K562 (cell line): ENCODE measurements around the gene RFNG. TPM values are rescaled to one million over a fixed set of nuclear protein-coding genes. Genes with fewer than 3 reads are reported as not detected.

Experiments
- BMI1 ChIP-seq: fragments of 150-350 bp; IDR thresholded peaks from 2 replicates; pipeline ENCODE4 v1.6.1; 2014; ENCODE audit warnings: low read length
- ETV5 ChIP-seq: sonication (generic); formaldehyde crosslinking; IDR thresholded peaks from 2 replicates; pipeline ENCODE4 v1.4.0; 2020; ENCODE audit warnings: low read depth, mild to moderate bottlenecking, missing genetic modification reagents
- FOS ChIP-seq: IDR thresholded peaks from 3 replicates; pipeline ENCODE4 v1.6.1; 2011; ENCODE audit not compliant: insufficient read length; ENCODE audit errors: extremely low read depth
- FOSL1 ChIP-seq: fragments of 200-800 bp; sonication (Bioruptor generic); conservative IDR thresholded peaks from 2 replicates; pipeline ENCODE4 v1.6.1; 2016; ENCODE audit warnings: missing genetic modification characterization, missing compliant biosample characterization
- FOXJ3 ChIP-seq: sonication (generic); formaldehyde crosslinking; IDR thresholded peaks from 2 replicates; pipeline ENCODE4 v1.4.0; 2020; ENCODE audit warnings: mild to moderate bottlenecking, missing genetic modification reagents
- HEY1 ChIP-seq: fragments of 250-450 bp; sonication (Bioruptor Pico); IDR thresholded peaks from 2 replicates; pipeline ENCODE4 v1.5.0; 2020; ENCODE audit warnings: mild to moderate bottlenecking, moderate library complexity, borderline replicate concordance
- HNRNPK ChIP-seq: fragments of 200-400 bp; formaldehyde crosslinking; IDR thresholded peaks from one replicate; pipeline ENCODE4 v1.6.1; 2018; ENCODE audit warnings: mild to moderate bottlenecking, low read depth, low read length; ENCODE audit not compliant: poor library complexity, severe bottlenecking
- HOXB6 ChIP-seq: fragments of 250-450 bp; sonication (Bioruptor Pico); IDR thresholded peaks from 2 replicates; pipeline ENCODE4 v1.5.1; 2022; ENCODE audit warnings: mild to moderate bottlenecking, borderline replicate concordance
- NONO ChIP-seq, 2 experiments: fragments of 200-400 bp in 1 of 2; fragments of 450-650 bp in 1 of 2; formaldehyde crosslinking in 1 of 2; IDR thresholded peaks; 2 replicates each; pipeline ENCODE4 v1.6.1; 2017; ENCODE audit warnings: low read depth in 2 of 2, mild to moderate bottlenecking in 2 of 2, moderate library complexity in 2 of 2, low read length in 1 of 2
- NRF1 ChIP-seq, 2 experiments: fragments of 450-650 bp; IDR thresholded peaks in 1 of 2; conservative IDR thresholded peaks in 1 of 2; 2 replicates each; pipeline ENCODE4 v1.6.1; 2014; ENCODE audit warnings: mild to moderate bottlenecking in 2 of 2
- POLR2G ChIP-seq: fragments of 200-400 bp; formaldehyde crosslinking; IDR thresholded peaks from 2 replicates; pipeline ENCODE4 v1.6.1; 2017; ENCODE audit warnings: low read depth, mild to moderate bottlenecking, antibody characterized with exemption, low read length, moderate library complexity
- PRPF4 ChIP-seq: fragments of 200-400 bp; formaldehyde crosslinking; IDR thresholded peaks from one replicate; pipeline ENCODE4 v1.6.1; 2017; ENCODE audit warnings: low read length, low read depth, mild to moderate bottlenecking; ENCODE audit not compliant: insufficient read depth, poor library complexity, severe bottlenecking
- PTTG1 ChIP-seq: fragments of 450-650 bp; IDR thresholded peaks from 2 replicates; pipeline ENCODE4 v1.6.1; 2016; ENCODE audit warnings: low read depth, mild to moderate bottlenecking, missing genetic modification characterization, missing compliant biosample characterization
- RB1 ChIP-seq: fragments of 450-650 bp; IDR thresholded peaks from 2 replicates; pipeline ENCODE4 v1.6.1; 2017; ENCODE audit warnings: low read depth, mild to moderate bottlenecking
- U2AF1 ChIP-seq: fragments of 200-400 bp; formaldehyde crosslinking; optimal IDR thresholded peaks from 2 replicates; pipeline ENCODE3; 2017; ENCODE audit warnings: mild to moderate bottlenecking, low read depth, low read length, moderate library complexity
- ZNF12 ChIP-seq: sonication (generic); formaldehyde crosslinking; IDR thresholded peaks from 2 replicates; pipeline ENCODE4 v1.4.0; 2020; ENCODE audit warnings: mild to moderate bottlenecking, missing genetic modification reagents
- polyA plus RNA-seq, 8 experiments: library from polyadenylated mRNA; depleted of rRNA in 4 of 8; stranded (reverse) in 5 of 8; unstranded in 3 of 8; fragments of >200 nt; fragmentation: Nextera tagmentation in 2 of 8; fragmentation: Illumina TruSeq in 1 of 8; extraction: Ambion mirVana in 2 of 8; extraction: Trizol in 1 of 8; gene quantifications; 2 replicates each; pipeline versions ENCODE4 v1.2.1 to v1.2.3, GENCODE V29; 2011 to 2014; ENCODE audit warnings: inconsistent platforms in 1 of 8, missing spikeins in 1 of 8
- total RNA-seq, 7 experiments: library from RNA; depleted of rRNA in 6 of 7; stranded (reverse); fragments of >200 nt in 6 of 7; fragmentation: Illumina TruSeq in 2 of 7; extraction: Trizol in 2 of 7; gene quantifications; 2 replicates each; pipeline versions ENCODE4 v1.2.1 to v1.2.3, GENCODE V29; 2011 to 2021; ENCODE audit warnings: low replicate concordance in 1 of 7
- TF ChIP-seq, protein P1 (sequence below): sonication (generic); formaldehyde crosslinking; IDR thresholded peaks from 2 replicates; pipeline ENCODE4 v1.8.0; 2022; ENCODE audit warnings: missing genetic modification reagents, mild to moderate bottlenecking, borderline replicate concordance
- TF ChIP-seq, protein P2 (sequence below): sonication (generic); IDR thresholded peaks from 2 replicates; pipeline ENCODE4 v1.6.1; 2016
- TF ChIP-seq, protein P3 (sequence below), 2 experiments: fragments of 450-650 bp in 1 of 2; sonication (generic) in 1 of 2; formaldehyde crosslinking; conservative IDR thresholded peaks; 2 replicates each; pipeline versions ENCODE4 v1.4.0 to v1.8.1; 2020 to 2022; ENCODE audit warnings: mild to moderate bottlenecking in 1 of 2, missing genetic modification reagents in 1 of 2
- TF ChIP-seq, protein P4 (sequence below): fragments of 450-650 bp; conservative IDR thresholded peaks from 2 replicates; pipeline ENCODE4 v1.6.1; 2016; ENCODE audit warnings: missing genetic modification characterization, low read depth, mild to moderate bottlenecking, missing compliant biosample characterization, moderate library complexity

The RFNG gene
- total and polyA plus RNA-seq, 9 of the 15 experiments (the other 6 are each of a cell fraction or from before 2014, with no cell fraction given): 0.32 to 32.8 (median 9.5) TPM

DNA sequence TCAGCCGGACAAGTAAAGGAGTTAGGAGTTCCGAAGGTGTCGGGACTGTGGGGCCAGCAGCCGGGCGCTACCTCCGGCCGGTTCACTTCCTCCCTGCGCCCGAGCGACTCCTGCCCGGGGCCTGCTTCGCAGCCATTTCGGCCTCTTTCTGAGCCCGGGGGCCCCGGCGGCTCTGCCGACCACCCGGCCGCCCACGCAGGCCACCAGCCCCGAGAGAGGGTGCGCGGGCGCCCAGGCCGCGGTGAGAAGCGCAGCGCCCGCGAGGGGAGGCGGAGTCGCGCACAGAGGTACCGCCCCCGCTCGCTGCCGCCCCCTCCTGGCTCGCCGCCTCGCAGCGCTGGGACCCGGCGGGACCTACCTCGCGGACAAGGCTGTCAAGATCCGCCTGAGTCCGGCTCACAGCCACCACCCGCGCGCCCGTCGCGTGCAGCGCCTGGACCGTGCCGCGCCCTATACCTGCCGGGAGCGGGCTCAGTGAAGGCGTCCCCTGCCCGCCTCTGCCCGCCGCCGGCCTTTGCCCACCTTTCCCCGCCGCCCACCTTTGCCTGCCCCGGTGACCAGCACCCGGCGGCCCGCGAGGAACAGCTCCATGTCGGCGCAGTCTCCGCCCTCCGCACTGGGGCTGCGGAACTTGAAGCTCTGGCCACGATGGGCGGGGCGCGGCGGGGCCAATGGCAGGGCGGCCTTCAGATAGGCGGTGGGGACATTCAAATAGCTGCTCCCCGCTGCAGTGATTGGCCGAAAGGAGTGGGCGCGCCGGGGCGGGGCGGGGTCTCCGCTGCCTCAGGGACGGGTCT is 14.3 kb downstream of the RFNG start, which contains the start of gene DCXR (continued):
- TF ChIP-seq HNRNPK (no peak), HEY1 (no peak), NRF1 (conservative IDR thresholded peaks at IDR 0.05 in 1 of 2, IDR thresholded peaks at IDR 0.05 in 1 of 2) (peak; percentile 87 to 89), PTTG1 (tag) (no peak), FOSL1 (tag) (peak; percentile 31; the same call in 1 of the 2 replicates), NONO (IDR thresholded peaks at IDR 0.05; ENCODE audit: low read depth in 2 of 2, low read length in 1 of 2) (peak; percentile 80 to 98; a peak in 3 of 4 replicates), BMI1 (no peak), U2AF1 (peak; percentile 99), RB1 (peak; percentile 87), FOS (peak; percentile 58), FOXJ3 (no peak), ZNF12 (CRISPR knock-in tag) (0 out of 2 replicates have a peak, but pooled peaks have one; percentile 10), POLR2G (peak; percentile 99), PRPF4 (peak; percentile 61), ETV5 (CRISPR knock-in tag) (0 out of 2 replicates have a peak, but pooled peaks have one; percentile 54), HOXB6 (CRISPR knock-in tag) (no peak)
- TF ChIP-seq, protein P1, sequence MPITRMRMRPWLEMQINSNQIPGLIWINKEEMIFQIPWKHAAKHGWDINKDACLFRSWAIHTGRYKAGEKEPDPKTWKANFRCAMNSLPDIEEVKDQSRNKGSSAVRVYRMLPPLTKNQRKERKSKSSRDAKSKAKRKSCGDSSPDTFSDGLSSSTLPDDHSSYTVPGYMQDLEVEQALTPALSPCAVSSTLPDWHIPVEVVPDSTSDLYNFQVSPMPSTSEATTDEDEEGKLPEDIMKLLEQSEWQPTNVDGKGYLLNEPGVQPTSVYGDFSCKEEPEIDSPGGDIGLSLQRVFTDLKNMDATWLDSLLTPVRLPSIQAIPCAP (CRISPR knock-in tag): no peak; the same call in 1 of the 2 replicates
- TF ChIP-seq, protein P2, sequence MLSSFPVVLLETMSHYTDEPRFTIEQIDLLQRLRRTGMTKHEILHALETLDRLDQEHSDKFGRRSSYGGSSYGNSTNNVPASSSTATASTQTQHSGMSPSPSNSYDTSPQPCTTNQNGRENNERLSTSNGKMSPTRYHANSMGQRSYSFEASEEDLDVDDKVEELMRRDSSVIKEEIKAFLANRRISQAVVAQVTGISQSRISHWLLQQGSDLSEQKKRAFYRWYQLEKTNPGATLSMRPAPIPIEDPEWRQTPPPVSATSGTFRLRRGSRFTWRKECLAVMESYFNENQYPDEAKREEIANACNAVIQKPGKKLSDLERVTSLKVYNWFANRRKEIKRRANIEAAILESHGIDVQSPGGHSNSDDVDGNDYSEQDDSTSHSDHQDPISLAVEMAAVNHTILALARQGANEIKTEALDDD: no peak
- TF ChIP-seq, protein P3, sequence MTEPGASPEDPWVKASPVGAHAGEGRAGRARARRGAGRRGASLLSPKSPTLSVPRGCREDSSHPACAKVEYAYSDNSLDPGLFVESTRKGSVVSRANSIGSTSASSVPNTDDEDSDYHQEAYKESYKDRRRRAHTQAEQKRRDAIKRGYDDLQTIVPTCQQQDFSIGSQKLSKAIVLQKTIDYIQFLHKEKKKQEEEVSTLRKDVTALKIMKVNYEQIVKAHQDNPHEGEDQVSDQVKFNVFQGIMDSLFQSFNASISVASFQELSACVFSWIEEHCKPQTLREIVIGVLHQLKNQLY (CRISPR knock-in tag; conservative IDR thresholded peaks at IDR 0.05): 0 out of 4 replicates have a peak, but pooled peaks of 1 of the 2 experiments have one; percentile 29
- TF ChIP-seq, protein P4, sequence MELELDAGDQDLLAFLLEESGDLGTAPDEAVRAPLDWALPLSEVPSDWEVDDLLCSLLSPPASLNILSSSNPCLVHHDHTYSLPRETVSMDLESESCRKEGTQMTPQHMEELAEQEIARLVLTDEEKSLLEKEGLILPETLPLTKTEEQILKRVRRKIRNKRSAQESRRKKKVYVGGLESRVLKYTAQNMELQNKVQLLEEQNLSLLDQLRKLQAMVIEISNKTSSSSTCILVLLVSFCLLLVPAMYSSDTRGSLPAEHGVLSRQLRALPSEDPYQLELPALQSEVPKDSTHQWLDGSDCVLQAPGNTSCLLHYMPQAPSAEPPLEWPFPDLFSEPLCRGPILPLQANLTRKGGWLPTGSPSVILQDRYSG (tag): no peak
